Measurements from ENCODE around the gene ZMYND10. TPM values are rescaled to one million over a fixed set of nuclear protein-coding genes. Genes with fewer than 3 reads are reported as not detected.

ZMYND10 gene
- total and polyA plus RNA-seq, 10 donors, result 0.56 to 2.2 (median 1.2) TPM; not detected in 1

DNA sequence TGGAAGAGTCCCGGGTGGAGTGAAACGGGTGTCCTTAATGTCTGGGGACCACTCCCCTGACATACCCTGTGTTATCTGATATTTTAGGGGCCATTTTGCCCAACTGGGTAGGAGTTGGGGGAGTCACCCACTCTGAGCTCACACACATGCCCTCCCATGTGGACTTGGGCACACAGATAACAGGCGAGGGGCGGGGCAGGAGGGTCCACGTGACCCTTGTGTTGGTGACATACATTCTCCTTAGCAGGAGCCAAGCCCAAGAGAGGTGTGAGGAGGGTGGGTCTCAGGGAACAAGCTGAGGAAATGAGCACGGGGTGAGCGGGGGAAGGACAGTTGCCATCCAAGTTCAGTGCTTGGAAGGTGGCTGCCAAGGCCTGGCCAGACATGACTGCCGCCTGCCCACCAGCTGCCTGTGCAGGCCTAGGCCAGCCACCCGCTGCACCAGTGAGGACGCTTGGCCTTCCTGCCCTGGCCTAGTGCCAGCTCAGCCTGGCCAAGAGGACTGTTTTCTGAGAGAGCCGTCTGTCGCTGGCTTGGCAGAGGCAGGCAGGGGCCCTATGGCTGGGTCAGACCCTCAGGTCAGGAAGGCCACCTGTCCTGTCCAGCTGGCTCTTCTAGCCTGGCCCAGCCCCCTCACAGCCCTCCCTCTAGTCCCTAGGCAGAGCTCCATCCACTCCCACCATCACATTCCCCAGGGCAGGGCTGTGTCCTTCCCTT lies 45.1 kb upstream of the ZMYND10 start:
- Histone ChIP-seq H3K36me3 (no peaks in the 10 kb centered on the region), H3K27me3 (replicated peaks in 1 of 7) (no peaks in the 10 kb centered on the region), H3K27ac (peak overlapping the region in 5 of 8 donors; percentile 5 to 59 (median 32)), H3K4me1 (peaks cover 0 to 25% (median 9%) of the 10 kb centered on the region in 6 donors), H3K4me3 (no peak overlapping the region), H3K9me3 (no peaks in the 10 kb centered on the region)
- TF ChIP-seq, protein P1, sequence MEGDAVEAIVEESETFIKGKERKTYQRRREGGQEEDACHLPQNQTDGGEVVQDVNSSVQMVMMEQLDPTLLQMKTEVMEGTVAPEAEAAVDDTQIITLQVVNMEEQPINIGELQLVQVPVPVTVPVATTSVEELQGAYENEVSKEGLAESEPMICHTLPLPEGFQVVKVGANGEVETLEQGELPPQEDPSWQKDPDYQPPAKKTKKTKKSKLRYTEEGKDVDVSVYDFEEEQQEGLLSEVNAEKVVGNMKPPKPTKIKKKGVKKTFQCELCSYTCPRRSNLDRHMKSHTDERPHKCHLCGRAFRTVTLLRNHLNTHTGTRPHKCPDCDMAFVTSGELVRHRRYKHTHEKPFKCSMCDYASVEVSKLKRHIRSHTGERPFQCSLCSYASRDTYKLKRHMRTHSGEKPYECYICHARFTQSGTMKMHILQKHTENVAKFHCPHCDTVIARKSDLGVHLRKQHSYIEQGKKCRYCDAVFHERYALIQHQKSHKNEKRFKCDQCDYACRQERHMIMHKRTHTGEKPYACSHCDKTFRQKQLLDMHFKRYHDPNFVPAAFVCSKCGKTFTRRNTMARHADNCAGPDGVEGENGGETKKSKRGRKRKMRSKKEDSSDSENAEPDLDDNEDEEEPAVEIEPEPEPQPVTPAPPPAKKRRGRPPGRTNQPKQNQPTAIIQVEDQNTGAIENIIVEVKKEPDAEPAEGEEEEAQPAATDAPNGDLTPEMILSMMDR (IDR thresholded peaks at IDR 0.05 in 8 of 11, conservative IDR thresholded peaks at IDR 0.05 in 3 of 11), result no peak
- TF ChIP-seq POLR2AphosphoS5 (IDR thresholded peaks at IDR 0.05) (peak in 2 of 3 donors; percentile 58 to 72), POLR2A (IDR thresholded peaks at IDR 0.05) (no peak)
- peak; percentile 81 for DNase-seq
- intact Hi-C loops (cut with DNase I; ENCODE audit: low total_unique reads), result no loop called here
- 67 to 74% (median 73%) methylated on average over 8 to 12 of the region's 12 CpGs for WGBS, 5 donors

DNA sequence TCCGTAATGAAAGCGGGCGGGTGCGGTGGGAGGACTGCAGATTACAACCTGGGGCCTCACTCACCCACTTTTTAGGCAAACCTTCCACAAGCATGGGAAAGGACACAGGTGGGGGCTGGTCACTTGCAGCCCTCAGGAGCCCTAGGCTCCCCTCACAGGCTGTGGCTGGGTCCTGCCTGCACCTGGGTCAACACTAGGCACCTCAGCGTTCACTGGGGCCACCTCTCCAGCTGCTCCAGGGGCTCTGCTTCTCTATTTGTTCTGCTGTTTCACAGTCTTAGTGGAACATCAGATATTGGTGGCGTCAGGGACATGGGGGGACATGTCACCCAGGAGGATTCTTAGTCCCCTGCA lies 43.9 kb upstream of the ZMYND10 start:
- H3K9me3 ChIP-seq, result no peaks in the 10 kb centered on the region
- peaks cover 0 to 23% (median 9%) of the 10 kb centered on the region in 6 donors for H3K4me1 ChIP-seq
- H3K27me3 ChIP-seq (replicated peaks in 1 of 7), result no peaks in the 10 kb centered on the region
- no peak overlapping the region for H3K27ac ChIP-seq
- intact Hi-C loops (cut with DNase I; ENCODE audit: low total_unique reads), result no loop called here
- no peak overlapping the region for H3K4me3 ChIP-seq
- no peak for TF ChIP-seq POLR2A (IDR thresholded peaks at IDR 0.05)
- TF ChIP-seq, protein P1 (IDR thresholded peaks at IDR 0.05 in 8 of 11, conservative IDR thresholded peaks at IDR 0.05 in 3 of 11), result no peak
- TF ChIP-seq POLR2AphosphoS5 (IDR thresholded peaks at IDR 0.05), result no peak
- WGBS, 5 donors, result 84 to 98% (median 91%) methylated on average over 4 to 6 of the region's 6 CpGs
- H3K36me3 ChIP-seq, result no peaks in the 10 kb centered on the region
- DNase-seq, result no peak

DNA sequence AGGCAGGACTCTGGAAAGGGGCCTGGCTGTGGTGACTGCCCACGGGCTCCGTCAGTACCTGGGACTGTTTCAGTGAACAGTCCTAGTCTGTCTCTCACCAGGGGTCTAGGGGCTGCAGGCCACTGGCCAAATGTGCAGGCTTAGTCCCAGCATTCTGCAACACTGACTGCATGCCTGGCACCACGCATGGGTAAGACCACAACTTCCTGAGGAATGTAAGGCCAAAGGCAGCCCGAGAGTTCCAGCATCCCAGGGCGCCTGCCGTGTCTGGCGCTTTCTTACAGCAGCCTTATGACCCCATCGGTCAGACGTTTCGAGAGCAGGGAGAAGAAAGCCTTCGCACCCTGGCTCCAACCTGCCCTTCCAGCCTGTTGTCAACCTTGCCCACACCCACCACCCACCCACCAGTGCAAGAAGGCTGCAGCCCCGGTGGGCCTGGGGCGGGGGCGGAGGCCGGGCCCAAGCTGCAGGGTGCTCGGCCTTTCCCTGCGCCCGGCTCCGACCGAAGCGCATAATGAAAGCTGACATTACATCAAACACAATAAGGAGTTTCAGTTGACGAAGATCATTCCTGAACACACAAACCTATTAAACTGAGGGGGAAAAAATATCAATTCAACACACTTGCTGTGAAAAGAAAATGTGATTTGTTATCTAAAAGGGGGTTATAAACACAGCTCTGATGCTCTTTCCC lies 43.3 kb upstream of the ZMYND10 start:
- Histone ChIP-seq H3K4me3 (no peak overlapping the region), H3K27me3 (replicated peaks in 1 of 7) (no peaks in the 10 kb centered on the region), H3K4me1 (peaks cover 0 to 23% (median 9%) of the 10 kb centered on the region in 6 donors), H3K36me3 (no peaks in the 10 kb centered on the region), H3K27ac (no peak overlapping the region), H3K9me3 (no peaks in the 10 kb centered on the region)
- no peak for DNase-seq
- TF ChIP-seq, protein P1 (IDR thresholded peaks at IDR 0.05 in 8 of 11, conservative IDR thresholded peaks at IDR 0.05 in 3 of 11), result no peak
- 84 to 88% (median 86%) methylated on average over 8 to 22 of the region's 22 CpGs for WGBS, 5 donors
- intact Hi-C loops (cut with DNase I; ENCODE audit: low total_unique reads), result no loop called here

DNA sequence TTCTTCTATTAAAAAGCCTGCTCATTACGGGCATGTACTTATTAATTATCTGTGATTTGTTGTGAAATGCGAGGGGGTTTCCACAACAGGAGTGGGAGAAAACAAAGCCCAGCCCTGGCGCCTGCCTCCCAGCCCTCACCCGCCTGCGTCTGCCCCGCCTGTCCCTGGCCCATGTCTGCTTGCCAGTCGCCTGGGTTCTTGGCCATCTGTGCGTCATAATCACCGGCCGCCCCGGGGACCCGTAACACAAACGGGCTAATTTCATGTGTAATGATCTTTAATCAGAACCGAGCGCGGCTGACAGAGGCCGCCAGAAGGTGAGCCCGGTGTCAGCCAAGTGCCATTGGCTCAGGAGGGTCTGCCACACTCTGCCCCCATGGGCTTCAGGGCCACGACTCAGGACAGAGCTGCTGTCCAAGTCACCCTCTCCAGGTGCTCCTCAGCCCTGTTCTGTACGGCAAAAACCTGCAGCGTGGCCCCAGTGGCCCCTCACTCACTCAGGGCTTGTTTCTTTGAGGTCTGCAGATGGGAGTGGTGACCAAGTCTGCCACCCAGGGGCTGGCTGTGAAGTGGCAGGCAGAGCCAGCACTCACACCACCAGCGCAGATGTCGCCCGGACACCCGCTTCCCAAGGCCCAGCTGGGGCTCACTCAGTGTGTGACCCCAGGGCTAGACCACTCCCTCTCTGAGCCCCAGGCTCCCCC lies 42.6 kb upstream of the ZMYND10 start:
- intact Hi-C loops (cut with DNase I; ENCODE audit: low total_unique reads), result no loop called here
- Histone ChIP-seq H3K27me3 (replicated peaks in 1 of 7) (no peaks in the 10 kb centered on the region), H3K4me3 (no peak overlapping the region), H3K36me3 (no peaks in the 10 kb centered on the region), H3K4me1 (peaks cover 0 to 24% (median 9%) of the 10 kb centered on the region in 6 donors), H3K9me3 (no peaks in the 10 kb centered on the region), H3K27ac (no peak overlapping the region)
- no peak for DNase-seq
- TF ChIP-seq POLR2A (IDR thresholded peaks at IDR 0.05), result no peak
- no peak for TF ChIP-seq POLR2AphosphoS5 (IDR thresholded peaks at IDR 0.05)
- TF ChIP-seq, protein P1 (IDR thresholded peaks at IDR 0.05 in 8 of 11, conservative IDR thresholded peaks at IDR 0.05 in 3 of 11), result no peak
- WGBS, 5 donors, result 81 to 87% (median 83%) methylated on average over 19 to 25 of the region's 25 CpGs
